ENCODE data around the gene AQP3.

DNA sequence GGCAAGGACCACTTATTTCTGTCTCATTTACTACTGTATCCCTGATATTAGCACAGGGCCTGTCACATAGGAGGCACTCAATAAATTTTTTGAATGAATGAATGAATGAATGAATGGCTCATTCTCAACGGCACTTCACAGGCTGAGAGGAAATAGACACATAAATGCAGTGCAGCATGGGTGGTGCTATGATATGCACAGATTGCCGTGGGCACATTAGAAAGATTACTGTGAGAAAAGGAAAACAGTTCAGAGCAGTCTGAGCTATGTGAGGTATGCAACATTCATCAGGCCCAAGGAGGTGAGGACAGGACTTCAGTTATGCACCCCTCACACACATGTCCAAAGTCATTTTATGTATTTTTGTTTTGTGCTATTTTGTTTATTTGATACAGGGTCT lies 32.7 kb upstream of the AQP3 start:
- TF ChIP-seq, protein P1, sequence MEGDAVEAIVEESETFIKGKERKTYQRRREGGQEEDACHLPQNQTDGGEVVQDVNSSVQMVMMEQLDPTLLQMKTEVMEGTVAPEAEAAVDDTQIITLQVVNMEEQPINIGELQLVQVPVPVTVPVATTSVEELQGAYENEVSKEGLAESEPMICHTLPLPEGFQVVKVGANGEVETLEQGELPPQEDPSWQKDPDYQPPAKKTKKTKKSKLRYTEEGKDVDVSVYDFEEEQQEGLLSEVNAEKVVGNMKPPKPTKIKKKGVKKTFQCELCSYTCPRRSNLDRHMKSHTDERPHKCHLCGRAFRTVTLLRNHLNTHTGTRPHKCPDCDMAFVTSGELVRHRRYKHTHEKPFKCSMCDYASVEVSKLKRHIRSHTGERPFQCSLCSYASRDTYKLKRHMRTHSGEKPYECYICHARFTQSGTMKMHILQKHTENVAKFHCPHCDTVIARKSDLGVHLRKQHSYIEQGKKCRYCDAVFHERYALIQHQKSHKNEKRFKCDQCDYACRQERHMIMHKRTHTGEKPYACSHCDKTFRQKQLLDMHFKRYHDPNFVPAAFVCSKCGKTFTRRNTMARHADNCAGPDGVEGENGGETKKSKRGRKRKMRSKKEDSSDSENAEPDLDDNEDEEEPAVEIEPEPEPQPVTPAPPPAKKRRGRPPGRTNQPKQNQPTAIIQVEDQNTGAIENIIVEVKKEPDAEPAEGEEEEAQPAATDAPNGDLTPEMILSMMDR (IDR thresholded peaks at IDR 0.05 in 2 of 3, conservative IDR thresholded peaks at IDR 0.05 in 1 of 3; ENCODE audit: borderline replicate concordance in 1 of 3, insufficient read depth in 1 of 3, low read depth in 2 of 3, low read length in 2 of 3) = no peak
- TF ChIP-seq, protein P2, sequence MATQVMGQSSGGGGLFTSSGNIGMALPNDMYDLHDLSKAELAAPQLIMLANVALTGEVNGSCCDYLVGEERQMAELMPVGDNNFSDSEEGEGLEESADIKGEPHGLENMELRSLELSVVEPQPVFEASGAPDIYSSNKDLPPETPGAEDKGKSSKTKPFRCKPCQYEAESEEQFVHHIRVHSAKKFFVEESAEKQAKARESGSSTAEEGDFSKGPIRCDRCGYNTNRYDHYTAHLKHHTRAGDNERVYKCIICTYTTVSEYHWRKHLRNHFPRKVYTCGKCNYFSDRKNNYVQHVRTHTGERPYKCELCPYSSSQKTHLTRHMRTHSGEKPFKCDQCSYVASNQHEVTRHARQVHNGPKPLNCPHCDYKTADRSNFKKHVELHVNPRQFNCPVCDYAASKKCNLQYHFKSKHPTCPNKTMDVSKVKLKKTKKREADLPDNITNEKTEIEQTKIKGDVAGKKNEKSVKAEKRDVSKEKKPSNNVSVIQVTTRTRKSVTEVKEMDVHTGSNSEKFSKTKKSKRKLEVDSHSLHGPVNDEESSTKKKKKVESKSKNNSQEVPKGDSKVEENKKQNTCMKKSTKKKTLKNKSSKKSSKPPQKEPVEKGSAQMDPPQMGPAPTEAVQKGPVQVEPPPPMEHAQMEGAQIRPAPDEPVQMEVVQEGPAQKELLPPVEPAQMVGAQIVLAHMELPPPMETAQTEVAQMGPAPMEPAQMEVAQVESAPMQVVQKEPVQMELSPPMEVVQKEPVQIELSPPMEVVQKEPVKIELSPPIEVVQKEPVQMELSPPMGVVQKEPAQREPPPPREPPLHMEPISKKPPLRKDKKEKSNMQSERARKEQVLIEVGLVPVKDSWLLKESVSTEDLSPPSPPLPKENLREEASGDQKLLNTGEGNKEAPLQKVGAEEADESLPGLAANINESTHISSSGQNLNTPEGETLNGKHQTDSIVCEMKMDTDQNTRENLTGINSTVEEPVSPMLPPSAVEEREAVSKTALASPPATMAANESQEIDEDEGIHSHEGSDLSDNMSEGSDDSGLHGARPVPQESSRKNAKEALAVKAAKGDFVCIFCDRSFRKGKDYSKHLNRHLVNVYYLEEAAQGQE (IDR thresholded peaks at IDR 0.05; ENCODE audit: low read depth) = no peak
- TF ChIP-seq FOSL1 (IDR thresholded peaks at IDR 0.05; ENCODE audit: low read depth) (no peak), POLR2A (IDR thresholded peaks at IDR 0.05; ENCODE audit: borderline replicate concordance, extremely low read depth, insufficient read depth, insufficient read length) (no peak), CEBPB (IDR thresholded peaks at IDR 0.05; ENCODE audit: low read depth) (no peak), RAD21 (IDR thresholded peaks at IDR 0.05; ENCODE audit: low read depth) (no peak), ZNF274 (IDR thresholded peaks at IDR 0.05; ENCODE audit: low read depth, low read length) (no peak), EZH2 (IDR thresholded peaks at IDR 0.05) (no peak), POLR2AphosphoS5 (IDR thresholded peaks at IDR 0.05; ENCODE audit: low read depth, low read length) (no peak)
- TF ChIP-seq, protein P3, sequence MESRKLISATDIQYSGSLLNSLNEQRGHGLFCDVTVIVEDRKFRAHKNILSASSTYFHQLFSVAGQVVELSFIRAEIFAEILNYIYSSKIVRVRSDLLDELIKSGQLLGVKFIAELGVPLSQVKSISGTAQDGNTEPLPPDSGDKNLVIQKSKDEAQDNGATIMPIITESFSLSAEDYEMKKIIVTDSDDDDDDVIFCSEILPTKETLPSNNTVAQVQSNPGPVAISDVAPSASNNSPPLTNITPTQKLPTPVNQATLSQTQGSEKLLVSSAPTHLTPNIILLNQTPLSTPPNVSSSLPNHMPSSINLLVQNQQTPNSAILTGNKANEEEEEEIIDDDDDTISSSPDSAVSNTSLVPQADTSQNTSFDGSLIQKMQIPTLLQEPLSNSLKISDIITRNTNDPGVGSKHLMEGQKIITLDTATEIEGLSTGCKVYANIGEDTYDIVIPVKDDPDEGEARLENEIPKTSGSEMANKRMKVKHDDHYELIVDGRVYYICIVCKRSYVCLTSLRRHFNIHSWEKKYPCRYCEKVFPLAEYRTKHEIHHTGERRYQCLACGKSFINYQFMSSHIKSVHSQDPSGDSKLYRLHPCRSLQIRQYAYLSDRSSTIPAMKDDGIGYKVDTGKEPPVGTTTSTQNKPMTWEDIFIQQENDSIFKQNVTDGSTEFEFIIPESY (IDR thresholded peaks at IDR 0.05; ENCODE audit: extremely low read depth, insufficient replicate concordance, low read length) = no peak
- TF ChIP-seq, protein P4, sequence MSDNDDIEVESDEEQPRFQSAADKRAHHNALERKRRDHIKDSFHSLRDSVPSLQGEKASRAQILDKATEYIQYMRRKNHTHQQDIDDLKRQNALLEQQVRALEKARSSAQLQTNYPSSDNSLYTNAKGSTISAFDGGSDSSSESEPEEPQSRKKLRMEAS (IDR thresholded peaks at IDR 0.05) = no peak
